BJ (cell line): ENCODE results near the gene APOBEC2. TPM values are rescaled to one million over a fixed set of nuclear protein-coding genes. Genes with fewer than 3 reads are reported as not detected.

Experiments
- CTCF ChIA-PET: fragments of 350-600 bp; formaldehyde crosslinking; extraction: SDS; loops from one replicate; lab custom pipeline; 2021; ENCODE audit warnings: antibody characterized with exemption, inconsistent platforms; lab: Yijun Ruan, JAX
- POLR2A ChIA-PET: fragments of 300-600 bp; sonication (Branson Sonifier 250); formaldehyde crosslinking; extraction: SDS; loops from one replicate; lab custom pipeline; 2021; ENCODE audit warnings: antibody characterized with exemption; lab: Charles Lee
- DNase-seq: peaks from one replicate; pipeline ENCODE4 v3.0.0-alpha.2; 2011; ENCODE audit warnings: low read depth
- H3K27me3 ChIP-seq: 2 replicates; pipeline ENCODE4 v1.6.0; 2011; ENCODE audit warnings: low read length; ENCODE audit not compliant: control insufficient read depth, insufficient read depth
- H3K36me3 ChIP-seq: 2 replicates; pipeline ENCODE4 v1.5.1; 2011; ENCODE audit warnings: low read length; ENCODE audit not compliant: control insufficient read depth, insufficient read depth
- H3K4me3 ChIP-seq: 2 replicates; pipeline ENCODE4 v1.5.1; 2011; ENCODE audit warnings: low read depth, mild to moderate bottlenecking, control low read depth, low read length
- CTCF ChIP-seq: IDR thresholded peaks from 2 replicates; pipeline ENCODE4 v1.5.1; 2011; ENCODE audit warnings: low read depth, mild to moderate bottlenecking, control low read depth, inconsistent platforms, low read length, moderate library complexity; ENCODE audit not compliant: insufficient read depth
- polyA plus RNA-seq: library from polyadenylated mRNA; depleted of rRNA; stranded (reverse); fragments of >200 nt; gene quantifications from 2 replicates; pipeline ENCODE4 v1.2.3, GENCODE V29; 2011

Gene APOBEC2
- polyA plus RNA-seq, 1 experiment: not detected

- ChIA-PET CTCF (interaction anchor here (0.7 to 11.0 kb wide), 43 partner anchors 8 to 1694 kb away, joined by 3 to 184 read pairs (median 4); partner anchors contain the start of genes TSPO2 and UNC5CL), POLR2A (no interaction called here)
- DNase-seq: no peak
- TF ChIP-seq CTCF: no peak
- peaks cover 2% of the 10 kb centered on the region; the same call in 1 of the 2 replicates for H3K27me3 ChIP-seq
- no peaks in the 10 kb centered on the region for H3K36me3 ChIP-seq
- peak overlapping the region; percentile 30 for H3K4me3 ChIP-seq
Observed at GRCh38 chr6:41028561-41029412, 24.2 kb upstream of the APOBEC2 start.

GRCh38 chr6:41032830-41033229 is 20.2 kb upstream of the APOBEC2 start:
- DNase-seq: no peak
- no peak for TF ChIP-seq CTCF
- Histone ChIP-seq H3K4me3 (no peak overlapping the region), H3K36me3 (no peaks in the 10 kb centered on the region), H3K27me3 (peaks cover 5% of the 10 kb centered on the region)
- POLR2A ChIA-PET: no interaction called here
- CTCF ChIA-PET: interaction anchor here (0.6 to 0.8 kb wide), 2 partner anchors 9 to 642 kb away, joined by 3 read pairs; no protein-coding TSS in a partner anchor

GRCh38 chr6:41033776-41034175 is 19.2 kb upstream of the APOBEC2 start:
- POLR2A ChIA-PET: no interaction called here
- Histone ChIP-seq H3K4me3 (no peak overlapping the region), H3K36me3 (no peaks in the 10 kb centered on the region), H3K27me3 (peaks cover 5% of the 10 kb centered on the region)
- CTCF ChIA-PET: no interaction called here
- no peak for DNase-seq
- no peak for TF ChIP-seq CTCF

- DNase-seq: no peak
- CTCF ChIA-PET: interaction anchor here (0.8 to 2.5 kb wide), 4 partner anchors 8 to 142 kb away, joined by 3 to 15 read pairs (median 6); no protein-coding TSS in a partner anchor
- H3K27me3 ChIP-seq: peaks cover 4% of the 10 kb centered on the region; the same call in 1 of the 2 replicates
- no peaks in the 10 kb centered on the region for H3K36me3 ChIP-seq
- TF ChIP-seq CTCF: no peak
- POLR2A ChIA-PET: no interaction called here
- H3K4me3 ChIP-seq: no peak overlapping the region
Observed at GRCh38 chr6:41036186-41036585, 16.8 kb upstream of the APOBEC2 start.

GRCh38 chr6:41036601-41037000 is 16.4 kb upstream of the APOBEC2 start:
- POLR2A ChIA-PET: no interaction called here
- H3K4me3 ChIP-seq: no peak overlapping the region
- peaks cover 3% of the 10 kb centered on the region; the same call in 1 of the 2 replicates for H3K27me3 ChIP-seq
- H3K36me3 ChIP-seq: no peaks in the 10 kb centered on the region
- CTCF ChIA-PET: interaction anchor here (0.8 to 2.5 kb wide), 6 partner anchors 9 to 143 kb away, joined by 3 to 15 read pairs (median 6); no protein-coding TSS in a partner anchor
- no peak for TF ChIP-seq CTCF
- DNase-seq: no peak
